ENCODE measurements around the gene NRP1. TPM values are rescaled to one million over a fixed set of nuclear protein-coding genes. Genes with fewer than 3 reads are reported as not detected.

Gene NRP1
- total RNA-seq, 1 experiment from 2014 or later = 174 TPM

- DNase-seq (ENCODE audit: low read depth) = peak; percentile 73
Measured at GRCh38 chr10:33291053-33291592, 43.3 kb downstream of the NRP1 start.

DNA sequence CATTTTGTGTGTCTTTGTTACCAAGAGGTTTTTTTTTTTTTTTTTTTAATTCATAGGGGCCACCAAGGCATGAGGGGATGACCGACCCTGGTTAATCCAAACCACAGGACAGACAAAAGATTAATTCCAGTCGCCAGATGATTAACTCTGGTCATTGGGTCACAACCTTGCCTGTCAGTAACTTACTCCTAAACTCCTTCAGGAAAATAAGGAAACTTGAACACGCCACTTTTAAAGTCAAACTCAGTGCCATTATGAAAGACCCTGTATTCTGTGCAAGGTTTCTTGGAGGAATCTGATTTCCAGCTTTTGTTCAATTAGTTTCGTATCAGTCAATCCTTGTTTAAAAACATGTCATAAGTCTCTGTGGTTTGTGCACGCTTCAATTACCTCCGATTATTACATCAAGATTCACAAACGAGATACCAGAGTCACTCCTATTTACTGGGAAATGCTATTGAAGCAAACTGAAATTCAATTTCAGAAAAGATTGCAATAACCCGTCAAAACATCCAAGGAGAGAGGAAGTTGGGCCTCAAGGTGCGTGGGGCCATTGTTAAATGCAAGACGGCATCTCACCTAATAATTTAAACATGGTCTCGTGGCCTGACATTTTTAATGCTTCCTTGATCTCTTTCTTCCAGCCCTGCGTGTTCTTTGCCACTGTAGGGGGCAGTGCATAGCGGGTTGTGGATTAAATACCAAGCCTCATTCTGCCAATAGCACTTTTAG, 44.0 kb downstream of the NRP1 start:
- DNase-seq (ENCODE audit: low read depth) = no peak

- no peak for DNase-seq (ENCODE audit: low read depth)
Measured at GRCh38 chr10:33289776-33290175, 44.7 kb downstream of the NRP1 start.

- no peak for DNase-seq (ENCODE audit: low read depth)
Measured at GRCh38 chr10:33288127-33288526, 46.3 kb downstream of the NRP1 start.

GRCh38 chr10:33287112-33287511, 47.4 kb downstream of the NRP1 start:
- DNase-seq (ENCODE audit: low read depth) = no peak

DNA sequence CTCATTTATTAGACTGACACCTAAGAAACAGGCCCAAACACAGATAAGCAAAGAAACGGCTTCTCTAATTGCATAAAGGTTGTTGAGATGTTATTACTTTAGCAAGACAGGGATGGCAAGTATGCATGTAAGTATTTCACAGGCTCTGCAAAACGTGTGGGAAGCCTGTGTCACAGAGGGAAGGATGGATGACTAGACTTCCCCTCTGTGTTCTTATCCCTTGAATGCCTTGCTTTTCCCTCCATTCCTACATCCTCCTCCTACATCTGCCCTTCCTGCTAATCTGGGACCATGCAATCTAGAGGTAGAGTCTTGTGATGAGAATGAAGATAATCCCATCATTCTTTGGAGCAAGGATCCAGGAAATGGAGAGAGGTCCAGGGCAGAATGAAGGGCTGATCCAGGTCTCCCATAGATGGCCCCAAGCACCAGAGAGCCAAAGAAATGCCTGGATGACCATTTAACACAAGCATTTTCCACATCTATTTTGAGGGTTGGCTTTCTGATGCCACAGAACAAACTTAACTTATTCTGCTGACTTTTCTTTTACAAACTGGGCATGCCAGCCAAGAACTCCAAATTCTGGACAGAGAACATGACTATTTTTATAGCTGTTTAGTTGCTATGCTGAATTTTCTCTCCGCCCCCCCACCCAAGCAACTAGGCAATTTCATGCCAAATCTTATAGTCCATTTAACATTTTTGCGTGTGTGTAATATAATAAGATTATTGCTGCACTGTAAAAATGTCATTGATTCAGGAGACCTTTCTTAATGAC, 48.1 kb downstream of the NRP1 start:
- no peak for DNase-seq (ENCODE audit: low read depth)

DNA sequence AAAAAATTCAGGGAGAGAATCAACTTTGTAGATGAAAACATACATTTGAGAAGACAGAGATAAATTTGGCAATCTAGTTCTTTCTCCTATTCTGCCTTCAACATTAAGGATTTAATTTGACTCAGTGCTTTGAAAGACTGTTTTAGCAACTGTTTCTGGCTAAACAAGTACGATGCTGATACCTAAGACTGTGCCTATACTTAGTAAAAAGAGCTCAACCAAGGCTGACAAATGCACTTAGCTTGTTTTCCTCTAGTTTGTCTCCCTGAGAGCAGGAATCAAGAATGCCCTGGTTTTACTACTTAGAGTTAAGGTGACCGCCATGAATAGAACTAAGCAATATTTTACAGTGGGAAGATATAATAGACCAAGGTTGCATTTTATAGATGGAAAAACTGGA, 49.5 kb downstream of the NRP1 start:
- DNase-seq (ENCODE audit: low read depth) = no peak

DNA sequence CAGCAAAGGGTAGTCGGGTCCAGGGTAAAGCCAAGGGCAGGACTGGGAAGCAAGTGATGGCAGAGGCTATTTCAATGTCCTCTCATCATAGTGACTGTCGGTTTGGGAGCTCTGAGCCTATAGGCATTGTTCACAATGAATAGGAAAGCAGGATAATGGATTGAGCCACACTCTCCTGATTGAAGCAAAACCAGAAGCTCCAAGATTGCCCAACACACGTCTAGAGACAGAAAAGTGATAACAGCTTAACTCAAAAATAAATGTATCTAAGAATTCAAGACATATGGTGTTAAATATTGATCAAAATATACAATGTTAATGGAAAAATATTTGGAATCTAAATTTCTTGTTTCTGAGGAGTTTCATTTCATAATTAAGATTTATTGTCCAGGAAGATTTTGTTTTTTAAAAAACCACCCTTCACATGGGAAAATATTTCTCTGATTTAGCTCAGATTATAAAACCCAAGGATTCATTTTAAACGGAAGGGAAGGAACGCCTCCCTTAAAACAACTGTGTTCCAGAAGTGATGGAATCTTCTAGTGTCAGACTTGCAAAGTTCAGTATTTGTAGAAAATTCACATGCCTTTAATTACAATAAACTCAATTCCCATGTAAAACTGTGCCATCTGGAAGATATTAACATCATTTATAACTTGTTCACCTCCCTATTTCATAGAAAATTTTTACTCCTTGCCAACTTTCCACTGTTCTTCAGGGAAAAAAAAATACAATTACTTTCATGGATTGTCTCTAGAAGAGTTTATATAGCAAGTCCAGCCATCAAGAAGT, 54.5 kb downstream of the NRP1 start:
- no peak for DNase-seq (ENCODE audit: low read depth)

GRCh38 chr10:33279276-33279675, 55.2 kb downstream of the NRP1 start:
- DNase-seq (ENCODE audit: low read depth) = peak; percentile 49

DNA sequence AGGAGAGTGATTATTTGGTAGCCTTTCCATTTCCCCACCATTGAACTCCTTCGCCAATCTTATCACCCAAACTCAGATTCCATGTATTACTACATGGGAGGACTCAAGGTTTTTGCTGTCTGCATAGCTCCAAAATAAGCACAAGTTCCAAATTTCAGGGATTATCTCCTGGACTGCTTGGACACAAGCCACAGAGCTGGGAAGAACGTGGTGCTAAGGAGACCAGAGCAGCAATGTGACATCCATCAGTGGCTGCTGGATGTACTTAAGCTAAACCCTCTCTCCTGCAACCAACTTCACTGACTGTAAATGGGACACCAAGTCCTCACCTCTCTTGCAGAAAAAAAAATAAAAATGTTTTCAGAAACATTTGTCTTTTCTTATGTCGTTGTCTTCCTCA, 56.3 kb downstream of the NRP1 start:
- no peak for DNase-seq (ENCODE audit: low read depth)

DNA sequence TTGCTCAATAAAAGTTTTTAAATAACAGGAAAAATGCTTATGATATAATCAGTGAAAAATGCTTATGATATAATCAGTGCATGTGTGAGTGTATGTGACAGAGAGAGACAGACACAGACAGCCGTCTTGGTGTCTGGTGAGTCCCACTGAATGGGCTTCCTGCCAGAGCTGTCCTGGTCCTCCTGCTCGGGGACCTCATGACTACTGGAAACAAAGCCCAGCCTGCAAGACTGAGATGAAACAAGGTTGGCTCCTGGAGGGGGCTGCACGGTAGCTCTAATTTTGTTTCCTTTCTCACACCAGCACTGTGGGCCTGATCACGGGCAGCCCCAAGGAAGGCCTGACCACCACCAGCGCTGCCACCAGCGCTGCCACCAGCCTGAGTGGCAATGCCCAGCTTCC, 57.3 kb downstream of the NRP1 start:
- DNase-seq (ENCODE audit: low read depth) = peak; percentile 92

- DNase-seq (ENCODE audit: low read depth) = no peak
Measured at GRCh38 chr10:33276282-33276923, 58.1 kb downstream of the NRP1 start.

DNA sequence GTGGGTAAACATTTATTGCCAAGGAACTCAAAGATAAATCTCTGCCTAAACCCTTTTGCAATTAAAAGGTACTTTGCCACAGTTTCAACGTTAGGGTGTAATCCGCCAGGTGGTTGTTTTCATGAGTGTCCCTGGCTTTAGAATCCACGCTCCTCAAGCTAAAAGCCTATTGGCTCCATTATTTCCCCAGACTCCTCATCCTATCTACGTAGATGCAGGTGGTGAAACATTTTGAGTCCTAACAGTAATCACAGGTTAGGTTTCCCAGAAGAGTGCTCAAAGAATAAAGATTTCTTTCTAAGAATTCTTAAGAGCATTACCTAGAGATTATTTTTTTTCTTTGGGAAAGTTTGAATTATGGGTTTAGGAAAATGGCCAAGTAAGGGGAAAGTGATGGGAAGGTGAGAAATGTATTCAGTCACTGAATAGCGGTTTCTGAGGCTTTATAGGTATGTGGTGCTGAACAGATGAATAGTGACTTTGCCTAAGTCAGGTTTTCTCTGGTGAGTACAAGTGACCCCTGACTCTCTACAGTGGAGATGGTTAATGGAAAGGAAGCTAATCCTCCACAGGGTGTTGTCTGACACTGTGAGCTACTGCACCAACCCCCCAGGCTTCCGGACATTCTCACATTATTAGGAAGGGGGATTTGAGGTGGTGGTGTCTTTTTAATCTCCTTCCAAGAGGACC, 60.2 kb downstream of the NRP1 start:
- DNase-seq (ENCODE audit: low read depth) = no peak

DNA sequence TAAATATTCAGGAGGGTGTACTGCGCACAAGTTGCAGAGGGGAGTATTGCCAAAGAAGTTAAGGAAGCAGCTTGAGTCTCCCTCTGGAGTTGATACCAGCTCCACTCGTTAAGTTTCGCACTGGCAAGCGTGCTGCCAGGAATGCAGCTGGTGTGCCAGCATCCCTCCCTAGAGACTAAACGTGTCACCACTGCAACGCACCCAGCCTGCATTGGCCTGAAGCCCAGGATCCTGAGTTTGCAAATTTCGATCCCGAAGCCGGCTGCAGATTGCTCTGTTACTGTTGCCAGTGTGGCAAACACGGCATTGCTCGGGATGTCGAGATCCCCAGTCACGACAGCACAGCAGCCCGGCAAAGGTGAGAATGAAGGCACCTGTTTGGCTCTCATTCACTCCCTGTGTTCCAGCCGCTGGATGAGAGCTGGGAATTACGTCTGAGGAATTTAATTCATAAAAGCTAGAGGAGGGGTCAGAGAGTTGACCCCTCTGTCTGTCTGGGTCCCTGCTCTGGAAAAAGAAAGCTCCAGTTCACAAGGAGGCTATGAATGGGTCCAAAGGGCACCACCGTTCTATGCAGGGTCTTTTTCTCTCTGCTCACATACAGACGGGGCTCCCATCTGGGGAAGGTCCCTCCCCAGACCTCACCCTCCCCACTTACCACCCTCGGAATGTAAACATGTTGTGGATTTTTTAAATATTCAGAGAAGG, 61.0 kb downstream of the NRP1 start:
- DNase-seq (ENCODE audit: low read depth) = peak; percentile 99

DNA sequence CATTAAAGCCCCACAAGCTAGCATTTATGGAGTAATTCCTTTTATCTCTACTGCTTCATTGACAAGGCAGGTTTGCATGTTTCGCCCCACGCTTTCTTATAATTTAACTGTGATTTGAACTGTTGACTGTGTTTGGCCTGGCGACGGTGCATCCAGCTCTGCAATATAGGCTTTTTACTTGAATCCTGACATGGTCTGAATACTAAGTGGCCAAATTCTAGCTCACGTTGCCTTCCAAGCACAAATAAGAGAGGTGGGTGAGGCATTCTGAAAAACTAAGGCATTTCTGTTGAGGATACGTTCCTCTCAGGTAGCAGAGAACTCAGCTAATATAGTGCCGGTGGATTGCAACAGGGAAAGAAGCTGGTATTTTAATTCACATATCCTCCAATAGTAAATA, 61.8 kb downstream of the NRP1 start:
- no peak for DNase-seq (ENCODE audit: low read depth)

GRCh38 chr10:33271969-33272583, 62.4 kb downstream of the NRP1 start:
- peak; percentile 52 for DNase-seq (ENCODE audit: low read depth)

- no peak for DNase-seq (ENCODE audit: low read depth)
Measured at GRCh38 chr10:33270971-33271370, 63.5 kb downstream of the NRP1 start.

- DNase-seq (ENCODE audit: low read depth) = no peak
Measured at GRCh38 chr10:33267708-33268107, 66.8 kb downstream of the NRP1 start.

GRCh38 chr10:33265621-33266020, 68.8 kb downstream of the NRP1 start:
- no peak for DNase-seq (ENCODE audit: low read depth)

GRCh38 chr10:33263453-33263852, 71.0 kb downstream of the NRP1 start:
- peak; percentile 92 for DNase-seq (ENCODE audit: low read depth)
